HG03159 (cell line): ENCODE results near the gene KAT7.
A peak's percentile ranks its signal among the peaks of the same experiment; 100 is the strongest.

Experiments
- ATAC-seq: cut with Tn5 transposase; IDR thresholded peaks from one replicate; pipeline ENCODE4 v1.9.1; 2021; ENCODE audit warnings: mild to moderate bottlenecking, moderate library complexity; ENCODE audit not compliant: unreplicated experiment

The KAT7 gene

GRCh38 chr17:49866882-49867413 lies 78.5 kb downstream of the KAT7 start:
- no peak for ATAC-seq

- no peak for ATAC-seq
These were observed 80.5 kb downstream of the KAT7 start for GRCh38 chr17:49869038-49869374.

- no peak for ATAC-seq
These were observed 81.8 kb downstream of the KAT7 start for GRCh38 chr17:49870298-49870697.

- ATAC-seq = no peak
These were observed 82.7 kb downstream of the KAT7 start for GRCh38 chr17:49871211-49871610.

GRCh38 chr17:49872754-49873377 lies 84.4 kb downstream of the KAT7 start:
- ATAC-seq = no peak

GRCh38 chr17:49873466-49873865 lies 85.0 kb downstream of the KAT7 start:
- ATAC-seq = no peak

GRCh38 chr17:49873926-49874325 lies 85.4 kb downstream of the KAT7 start:
- no peak for ATAC-seq

- no peak for ATAC-seq
These were observed 86.4 kb downstream of the KAT7 start for GRCh38 chr17:49874911-49875310.

- ATAC-seq = no peak
These were observed 87.2 kb downstream of the KAT7 start for GRCh38 chr17:49875685-49876084.

GRCh38 chr17:49878931-49879904 lies 90.7 kb downstream of the KAT7 start:
- ATAC-seq = no peak

GRCh38 chr17:49880291-49881053 lies 92.0 kb downstream of the KAT7 start:
- ATAC-seq = peak; percentile 70

GRCh38 chr17:49881054-49881402 lies 92.5 kb downstream of the KAT7 start:
- no peak for ATAC-seq

GRCh38 chr17:49882434-49882833 lies 94.0 kb downstream of the KAT7 start:
- no peak for ATAC-seq
